Endothelial cell of umbilical vein (primary cell): ENCODE results near the gene FHIT. TPM values are rescaled to one million over a fixed set of nuclear protein-coding genes. Genes with fewer than 3 reads are reported as not detected.

ENCODE experiments used
- BruUV-seq: library from RNA; stranded (reverse); fragments of 400-500 nt; replicated peaks from 2 replicates; lab custom pipeline; 2021; lab: Mats Ljungman, UMichigan
- CTCF ChIA-PET: fragments of 300-600, 350-600 bp; sonication (Branson Sonifier 250); formaldehyde crosslinking; loops from one replicate; lab custom pipeline; 2021; ENCODE audit warnings: antibody characterized with exemption, inconsistent platforms; lab: Charles Lee
- POLR2A ChIA-PET: fragments of 300-600, 350-600 bp; sonication (Branson Sonifier 250); formaldehyde crosslinking; loops from one replicate; lab custom pipeline; 2021; ENCODE audit warnings: antibody characterized with exemption, inconsistent platforms; lab: Charles Lee
- DNase-seq: peaks from one replicate; pipeline ENCODE4 v3.0.0-alpha.2; 2011; ENCODE audit warnings: low read depth, low spot score
- FAIRE-seq: peaks from 2 replicates; lab custom pipeline; 2011; peaks lifted over from hg19 to GRCh38; lab: Jason Lieb, UNC
- H2AFZ ChIP-seq: 2 replicates; pipeline ENCODE4 v1.6.0; 2012; ENCODE audit warnings: low read depth, low read length, control low read depth, inconsistent platforms
- H3K27ac ChIP-seq: 2 replicates; pipeline ENCODE4 v1.5.1; 2011; ENCODE audit warnings: low read depth, mild to moderate bottlenecking, control low read depth, low read length, moderate library complexity; ENCODE audit not compliant: insufficient read depth
- H3K27me3 ChIP-seq, 2 experiments: 2 replicates each; pipeline versions ENCODE4 v1.6.0 to v1.6.1; 2011; ENCODE audit warnings: low read length in 2 of 2, mixed read lengths in 1 of 2; ENCODE audit not compliant: control insufficient read depth in 2 of 2, insufficient read depth in 2 of 2
- H3K36me3 ChIP-seq, 2 experiments: 2 replicates in 1 of 2; 3 replicates in 1 of 2; pipeline ENCODE4 v1.5.1; 2011; ENCODE audit warnings: low read length in 2 of 2, mild to moderate bottlenecking in 1 of 2, moderate library complexity in 1 of 2; ENCODE audit not compliant: control insufficient read depth in 2 of 2, insufficient read depth in 2 of 2; ENCODE audit errors: extremely low read depth in 1 of 2
- H3K4me1 ChIP-seq: 3 replicates; pipeline ENCODE4 v1.5.1; 2011; ENCODE audit warnings: mild to moderate bottlenecking, low read length; ENCODE audit not compliant: control insufficient read depth, insufficient read depth; ENCODE audit errors: extremely low read depth
- H3K4me2 ChIP-seq: 2 replicates; pipeline ENCODE4 v1.6.1; 2011; ENCODE audit warnings: low read length, control low read depth, mixed read lengths; ENCODE audit not compliant: insufficient read depth
- H3K4me3 ChIP-seq, 3 experiments: fragments of 200-600 bp in 1 of 3; sonication (generic), shearing (Covaris generic) in 1 of 3; replicated peaks in 1 of 3; 2 replicates each; pipeline ENCODE4 v1.5.1; 2011 to 2016; ENCODE audit warnings: control low read depth in 3 of 3, low read length in 3 of 3, mild to moderate bottlenecking in 2 of 3, inconsistent platforms in 1 of 3, low read depth in 1 of 3, moderate library complexity in 1 of 3; ENCODE audit not compliant: insufficient read depth in 1 of 3
- H3K79me2 ChIP-seq: 2 replicates; pipeline ENCODE4 v1.6.0; 2012; ENCODE audit warnings: low read length, inconsistent platforms; ENCODE audit not compliant: control insufficient read depth, insufficient read depth
- H3K9ac ChIP-seq: replicated peaks from 2 replicates; pipeline ENCODE3; 2011; ENCODE audit warnings: low read length, control low read depth; ENCODE audit not compliant: insufficient read depth; ENCODE audit errors: extremely low read depth
- H3K9me1 ChIP-seq: replicated peaks from 3 replicates; pipeline ENCODE4 v1.6.0; 2011; ENCODE audit warnings: mild to moderate bottlenecking, low read length; ENCODE audit not compliant: control insufficient read depth, insufficient read depth; ENCODE audit errors: extremely low read depth
- H3K9me3 ChIP-seq: replicated peaks from 2 replicates; pipeline ENCODE4 v1.5.1; 2012; ENCODE audit warnings: low read length, inconsistent platforms; ENCODE audit not compliant: control insufficient read depth, insufficient read depth
- H4K20me1 ChIP-seq: replicated peaks from 2 replicates; pipeline ENCODE3; 2011; ENCODE audit warnings: mild to moderate bottlenecking, low read length; ENCODE audit not compliant: control insufficient read depth, insufficient read depth; ENCODE audit errors: extremely low read depth
- FOS ChIP-seq: IDR thresholded peaks from 2 replicates; pipeline ENCODE4 v1.6.1; 2011; ENCODE audit warnings: mild to moderate bottlenecking, low read length, moderate library complexity, borderline replicate concordance; ENCODE audit not compliant: insufficient read depth
- GATA2 ChIP-seq: IDR thresholded peaks from 2 replicates; pipeline ENCODE4 v1.7.0; 2011; ENCODE audit warnings: low read depth, mild to moderate bottlenecking, moderate library complexity, mixed read lengths, low read length; ENCODE audit not compliant: insufficient read length, insufficient read depth
- POLR2A ChIP-seq: IDR thresholded peaks from 2 replicates; pipeline ENCODE4 v1.6.1; 2012; ENCODE audit warnings: low read depth, mild to moderate bottlenecking, control low read depth, low read length
- dilution Hi-C: fragments of 300-500 bp; cut with MboI; formaldehyde crosslinking; loops from one replicate; pipeline ENCODE4 v1.15.0; 2019; ENCODE audit warnings: low sequenced_read_pairs; ENCODE audit not compliant: extremely low pct_ligation_motif_present
- intact Hi-C: fragments of 100-400 bp; cut with micrococcal nuclease; formaldehyde crosslinking; loops from one replicate; pipeline ENCODE4 v1.10.0; 2022
- polyA plus RNA-seq, 4 experiments: library from polyadenylated mRNA; depleted of rRNA in 3 of 4; stranded (reverse) in 3 of 4; unstranded in 1 of 4; fragments of >200 nt; gene quantifications; 2 replicates each; pipeline versions ENCODE4 v1.2.1 to v1.2.3, GENCODE V29; 2011 to 2012; ENCODE audit warnings: missing spikeins in 1 of 4
- total RNA-seq: library from RNA; stranded (reverse); gene quantifications from 2 replicates; pipeline ENCODE4 v1.2.3, GENCODE V29; 2021
- TF ChIP-seq, protein P1 (sequence below), 2 donors: IDR thresholded peaks; 1 replicate in 1 of 2; 2 replicates in 1 of 2; pipeline ENCODE4 v1.5.1; 2011; ENCODE audit warnings: low read length in 2 of 2, mild to moderate bottlenecking in 2 of 2, moderate library complexity in 2 of 2, control low read depth in 1 of 2, inconsistent platforms in 1 of 2, low read depth in 1 of 2; ENCODE audit not compliant: insufficient read depth in 1 of 2; ENCODE audit errors: extremely low read depth in 1 of 2
- TF ChIP-seq, protein P2 (sequence below): IDR thresholded peaks from 2 replicates; pipeline ENCODE4 v1.6.1; 2011; ENCODE audit not compliant: insufficient read depth, insufficient read length

FHIT gene
- total and polyA plus RNA-seq, 2 donors (not counting 3 experiments of a cell fraction or from before 2014, with no cell fraction given): 0.47 to 2.2 TPM

GRCh38 chr3:60010781-60011180, 1240.5 kb downstream of the FHIT start:
- ChIA-PET CTCF (no interaction called here), POLR2A (no interaction called here)
- Histone ChIP-seq H3K9me1 (no peaks in the 10 kb centered on the region), H3K79me2 (no peaks in the 10 kb centered on the region), H3K4me3 (no peak overlapping the region), H3K4me1 (no peaks in the 10 kb centered on the region), H3K9ac (no peak overlapping the region), H3K27me3 (no peaks in the 10 kb centered on the region), H3K27ac (no peak overlapping the region), H3K36me3 (no peaks in the 10 kb centered on the region), H2AFZ (no peak overlapping the region), H3K4me2 (no peak overlapping the region), H4K20me1 (no peaks in the 10 kb centered on the region), H3K9me3 (no peaks in the 10 kb centered on the region)
- no peak for FAIRE-seq
- TF ChIP-seq, protein P1, sequence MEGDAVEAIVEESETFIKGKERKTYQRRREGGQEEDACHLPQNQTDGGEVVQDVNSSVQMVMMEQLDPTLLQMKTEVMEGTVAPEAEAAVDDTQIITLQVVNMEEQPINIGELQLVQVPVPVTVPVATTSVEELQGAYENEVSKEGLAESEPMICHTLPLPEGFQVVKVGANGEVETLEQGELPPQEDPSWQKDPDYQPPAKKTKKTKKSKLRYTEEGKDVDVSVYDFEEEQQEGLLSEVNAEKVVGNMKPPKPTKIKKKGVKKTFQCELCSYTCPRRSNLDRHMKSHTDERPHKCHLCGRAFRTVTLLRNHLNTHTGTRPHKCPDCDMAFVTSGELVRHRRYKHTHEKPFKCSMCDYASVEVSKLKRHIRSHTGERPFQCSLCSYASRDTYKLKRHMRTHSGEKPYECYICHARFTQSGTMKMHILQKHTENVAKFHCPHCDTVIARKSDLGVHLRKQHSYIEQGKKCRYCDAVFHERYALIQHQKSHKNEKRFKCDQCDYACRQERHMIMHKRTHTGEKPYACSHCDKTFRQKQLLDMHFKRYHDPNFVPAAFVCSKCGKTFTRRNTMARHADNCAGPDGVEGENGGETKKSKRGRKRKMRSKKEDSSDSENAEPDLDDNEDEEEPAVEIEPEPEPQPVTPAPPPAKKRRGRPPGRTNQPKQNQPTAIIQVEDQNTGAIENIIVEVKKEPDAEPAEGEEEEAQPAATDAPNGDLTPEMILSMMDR (IDR thresholded peaks at IDR 0.05; ENCODE audit: extremely low read depth in 1 of 2, insufficient read depth in 1 of 2, low read depth in 1 of 2, low read length in 2 of 2): no peak
- TF ChIP-seq, protein P2, sequence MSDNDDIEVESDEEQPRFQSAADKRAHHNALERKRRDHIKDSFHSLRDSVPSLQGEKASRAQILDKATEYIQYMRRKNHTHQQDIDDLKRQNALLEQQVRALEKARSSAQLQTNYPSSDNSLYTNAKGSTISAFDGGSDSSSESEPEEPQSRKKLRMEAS: no peak
- DNase-seq: no peak
- intact Hi-C loops: no loop called here
- dilution Hi-C loops: no loop called here
- BruUV-seq: no TSS peak

DNA sequence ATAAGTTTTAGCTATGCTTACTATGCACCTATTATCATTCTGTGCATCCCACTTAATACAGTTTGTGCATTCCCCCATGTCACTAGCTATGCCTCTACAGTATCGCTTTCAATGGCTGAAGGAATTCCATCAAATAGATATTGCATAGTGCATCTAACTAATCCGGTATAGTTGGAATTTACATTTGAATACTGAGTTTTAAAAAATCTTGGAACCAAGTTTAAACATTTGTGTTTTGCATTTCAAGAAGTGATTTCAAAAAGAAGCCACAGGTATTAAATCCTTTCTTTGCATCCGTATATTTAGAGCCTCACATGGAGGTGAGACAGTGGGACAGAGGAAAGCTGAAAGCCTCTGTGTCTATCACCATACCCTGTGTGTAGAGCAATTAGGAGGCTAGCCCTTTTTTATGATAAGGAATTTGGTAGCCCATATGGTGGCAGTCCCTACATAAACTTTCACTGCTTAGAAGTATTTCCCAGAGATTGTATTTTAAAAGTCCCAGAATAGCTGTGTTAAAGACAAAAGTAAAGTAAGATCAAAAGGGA, 1241.2 kb downstream of the FHIT start:
- TF ChIP-seq FOS: no peak
- TF ChIP-seq POLR2A: no peak
- TF ChIP-seq, protein P2: no peak
- no peak for TF ChIP-seq GATA2
- no peak for FAIRE-seq
- intact Hi-C loops (no loop called here), dilution Hi-C loops (no loop called here)
- H3K27ac ChIP-seq: no peak overlapping the region
- H3K4me2 ChIP-seq: no peak overlapping the region
- no peaks in the 10 kb centered on the region for H3K79me2 ChIP-seq
- BruUV-seq: no TSS peak
- H3K9ac ChIP-seq: no peak overlapping the region
- no peaks in the 10 kb centered on the region for H3K9me3 ChIP-seq
- H3K4me3 ChIP-seq: no peak overlapping the region
- no peaks in the 10 kb centered on the region for H3K9me1 ChIP-seq
- H3K36me3 ChIP-seq: no peaks in the 10 kb centered on the region
- H2AFZ ChIP-seq: no peak overlapping the region
- H3K27me3 ChIP-seq: no peaks in the 10 kb centered on the region
- H3K4me1 ChIP-seq: no peaks in the 10 kb centered on the region
- H4K20me1 ChIP-seq: no peaks in the 10 kb centered on the region
- ChIA-PET POLR2A (no interaction called here), CTCF (no interaction called here)
- DNase-seq: no peak
